GM18907 (cell line): ENCODE results near the gene ZNF318.
A peak's percentile ranks its signal among the peaks of the same experiment; 100 is the strongest.
"Not testable (repeated sequence)": the region's sequence is repeated elsewhere in the genome, so short reads cannot be mapped to it uniquely, and the experiment has no call there.

ENCODE experiments used
- ATAC-seq: cut with Tn5 transposase; IDR thresholded peaks from one replicate; pipeline ENCODE4 v1.9.1; 2021; ENCODE audit warnings: mild to moderate bottlenecking, moderate library complexity; ENCODE audit not compliant: unreplicated experiment

ZNF318 gene

DNA sequence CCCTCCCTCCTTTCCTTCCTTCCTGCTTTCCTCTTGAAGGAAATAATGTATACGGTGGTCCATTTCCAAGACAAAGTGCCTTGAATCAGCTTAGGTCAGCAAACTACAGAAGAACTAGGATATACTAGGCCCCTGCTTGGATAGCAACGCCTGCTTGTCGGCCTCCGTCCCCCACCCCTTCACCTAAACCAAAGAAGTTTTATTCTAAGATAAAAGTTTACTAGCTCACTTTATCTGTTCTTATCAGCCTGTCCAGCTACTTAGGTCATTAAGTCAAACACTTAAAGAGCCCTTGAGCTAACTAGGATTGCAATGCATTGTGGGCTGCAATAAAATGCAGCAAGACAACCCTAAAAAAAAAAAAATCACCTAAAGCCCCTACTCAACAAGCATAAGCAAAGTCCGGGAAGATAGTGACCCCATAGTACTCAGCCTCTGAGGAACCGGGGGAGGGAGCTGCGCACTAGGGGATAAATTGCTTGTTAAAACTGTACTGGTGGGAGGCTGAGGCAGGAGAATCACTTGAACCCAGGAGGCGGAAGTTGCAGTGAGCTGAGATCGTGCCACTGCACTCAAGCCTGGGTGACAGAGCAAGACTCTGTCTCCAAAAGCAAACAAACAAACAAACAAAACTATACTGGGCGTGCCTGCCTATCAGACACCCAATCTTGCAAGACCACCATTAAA, 21.4 kb upstream of the ZNF318 start:
- ATAC-seq, result not testable (repeated sequence)

- no peak for ATAC-seq
These were observed 20.4 kb upstream of the ZNF318 start for GRCh38 chr6:43389730-43390295.

DNA sequence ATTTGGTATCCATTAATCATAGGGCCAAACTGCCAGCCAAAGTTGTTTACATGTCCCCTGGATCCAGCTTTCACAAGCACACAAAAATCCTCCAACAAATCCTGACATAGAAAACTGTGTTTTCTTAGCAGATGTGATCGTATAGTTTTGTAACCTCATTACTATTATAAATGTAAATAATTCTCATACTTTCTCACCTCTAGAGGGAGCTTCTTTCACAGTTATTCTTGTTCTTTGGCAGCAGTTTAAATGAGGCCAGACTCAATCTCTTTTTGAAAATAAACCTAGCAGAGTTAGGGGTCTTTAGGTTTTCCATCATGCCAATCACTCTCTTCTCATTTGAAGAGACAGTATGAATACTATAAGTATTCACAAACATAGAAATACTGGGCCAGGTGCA, 17.0 kb upstream of the ZNF318 start:
- no peak for ATAC-seq

- ATAC-seq, result no peak
These were observed 13.7 kb upstream of the ZNF318 start for GRCh38 chr6:43383021-43383667.

DNA sequence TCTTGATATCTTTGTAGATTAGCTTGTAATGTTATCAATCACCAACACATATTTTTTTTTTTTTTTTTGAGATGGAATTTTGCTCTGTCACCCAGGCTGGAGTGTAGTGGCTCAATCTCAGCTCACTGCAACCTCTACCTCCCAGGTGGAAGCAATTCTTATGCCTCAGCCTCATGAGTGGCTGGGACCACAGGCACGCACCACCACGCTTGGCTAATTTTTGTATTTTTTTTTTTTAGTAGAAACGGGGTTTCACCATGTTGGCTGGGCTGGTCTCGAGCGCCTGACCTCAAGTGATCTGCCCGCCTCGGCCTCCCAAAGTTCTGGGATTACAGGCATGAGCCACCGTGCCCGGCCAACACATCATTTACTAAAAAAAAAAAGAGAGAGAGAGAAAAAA, 11.4 kb upstream of the ZNF318 start:
- ATAC-seq, result not testable (repeated sequence)

DNA sequence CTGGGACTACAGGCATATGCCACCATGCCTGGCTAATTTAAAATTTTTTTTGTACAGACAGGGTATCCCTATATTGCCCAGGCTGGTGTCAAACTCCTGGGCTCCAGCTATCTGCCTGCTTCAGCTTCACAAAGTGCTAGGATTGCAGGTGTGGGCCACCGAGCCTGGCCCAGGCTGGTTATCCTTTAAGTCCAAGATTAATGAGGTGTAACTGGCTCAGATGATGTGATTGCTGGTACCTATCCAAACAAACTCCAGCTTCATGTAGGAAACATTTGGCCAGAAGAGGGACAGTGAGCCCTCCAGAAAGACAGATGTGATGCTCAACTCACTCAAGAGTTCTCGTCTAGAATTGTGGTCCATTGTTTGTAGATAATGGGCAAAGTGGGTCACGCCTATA, 9.2 kb upstream of the ZNF318 start:
- ATAC-seq, result no peak

DNA sequence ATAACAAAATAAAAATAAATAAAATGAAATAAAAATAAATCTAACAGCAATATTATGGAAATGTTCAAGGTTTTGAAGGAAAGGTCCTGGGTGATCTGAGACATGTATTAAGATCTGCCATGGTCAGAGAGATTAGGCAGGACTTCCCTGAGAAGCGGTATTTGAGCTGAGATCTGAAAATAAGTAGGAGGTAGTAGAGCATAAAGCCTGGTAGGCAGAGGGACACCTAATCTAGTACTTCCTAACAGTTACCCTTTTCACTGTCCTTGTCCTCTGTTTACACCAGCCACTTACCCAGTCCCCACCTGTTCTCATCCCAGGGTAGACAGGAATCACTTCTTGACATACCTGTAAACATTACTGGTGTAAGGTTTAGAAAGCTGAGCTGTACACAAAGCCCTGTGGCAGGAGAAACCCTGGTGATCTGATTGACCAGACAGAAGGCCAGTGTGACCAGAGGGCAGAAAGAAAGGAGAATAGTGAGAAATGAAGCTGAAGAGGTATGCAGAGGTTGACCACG, 8.3 kb upstream of the ZNF318 start:
- no peak for ATAC-seq

DNA sequence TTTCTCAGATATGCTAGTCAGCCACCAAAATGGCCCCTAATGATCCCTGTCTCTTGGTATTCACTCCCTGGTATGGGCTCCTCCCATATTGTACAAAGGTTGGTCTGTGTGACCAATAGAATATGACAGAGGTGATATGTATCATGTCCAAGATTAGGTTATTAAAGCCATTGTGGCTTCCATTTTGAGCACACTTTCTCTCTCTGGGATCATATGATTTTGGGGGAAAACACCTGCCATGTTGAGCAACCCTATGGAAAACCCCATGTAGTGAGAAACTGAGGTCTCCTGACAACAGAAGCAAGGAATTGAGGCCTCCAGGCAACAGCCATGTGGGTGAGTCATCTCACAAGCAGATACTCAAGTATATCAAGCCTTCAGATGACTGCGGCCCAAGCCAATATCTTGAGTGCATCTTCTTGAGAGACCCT, 7.1 kb upstream of the ZNF318 start:
- ATAC-seq, result peak; percentile 44

GRCh38 chr6:43375693-43376092, 6.2 kb upstream of the ZNF318 start:
- no peak for ATAC-seq

GRCh38 chr6:43373252-43373875, 3.9 kb upstream of the ZNF318 start:
- no peak for ATAC-seq

DNA sequence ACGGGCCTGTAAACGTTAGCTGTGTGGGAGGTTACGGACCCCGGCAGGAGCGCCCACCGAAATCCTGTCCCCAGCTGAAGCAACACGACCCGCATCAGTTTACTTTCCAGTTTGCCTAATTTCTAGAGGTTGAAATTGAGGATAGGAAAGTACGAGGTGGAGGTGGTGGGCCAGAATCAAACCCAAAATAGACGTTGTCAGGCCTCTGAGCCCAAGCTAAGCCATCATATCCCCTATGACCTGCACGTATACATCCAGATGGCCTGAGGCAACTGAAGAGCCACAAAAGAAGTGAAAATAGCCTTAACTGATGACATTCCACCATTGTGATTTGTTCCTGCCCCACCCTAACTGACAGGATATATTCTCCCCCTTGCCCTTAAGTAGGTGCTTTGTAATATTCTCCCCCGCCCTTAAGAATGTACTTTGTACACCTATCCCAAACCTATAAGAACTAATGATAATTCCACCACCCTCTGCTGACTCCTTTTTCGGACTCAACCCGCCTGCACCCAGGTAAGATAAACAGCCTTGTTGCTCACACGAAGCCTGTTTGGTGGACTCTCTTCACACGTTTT, 645 bp upstream of the ZNF318 start:
- ATAC-seq, result peak; percentile 8

DNA sequence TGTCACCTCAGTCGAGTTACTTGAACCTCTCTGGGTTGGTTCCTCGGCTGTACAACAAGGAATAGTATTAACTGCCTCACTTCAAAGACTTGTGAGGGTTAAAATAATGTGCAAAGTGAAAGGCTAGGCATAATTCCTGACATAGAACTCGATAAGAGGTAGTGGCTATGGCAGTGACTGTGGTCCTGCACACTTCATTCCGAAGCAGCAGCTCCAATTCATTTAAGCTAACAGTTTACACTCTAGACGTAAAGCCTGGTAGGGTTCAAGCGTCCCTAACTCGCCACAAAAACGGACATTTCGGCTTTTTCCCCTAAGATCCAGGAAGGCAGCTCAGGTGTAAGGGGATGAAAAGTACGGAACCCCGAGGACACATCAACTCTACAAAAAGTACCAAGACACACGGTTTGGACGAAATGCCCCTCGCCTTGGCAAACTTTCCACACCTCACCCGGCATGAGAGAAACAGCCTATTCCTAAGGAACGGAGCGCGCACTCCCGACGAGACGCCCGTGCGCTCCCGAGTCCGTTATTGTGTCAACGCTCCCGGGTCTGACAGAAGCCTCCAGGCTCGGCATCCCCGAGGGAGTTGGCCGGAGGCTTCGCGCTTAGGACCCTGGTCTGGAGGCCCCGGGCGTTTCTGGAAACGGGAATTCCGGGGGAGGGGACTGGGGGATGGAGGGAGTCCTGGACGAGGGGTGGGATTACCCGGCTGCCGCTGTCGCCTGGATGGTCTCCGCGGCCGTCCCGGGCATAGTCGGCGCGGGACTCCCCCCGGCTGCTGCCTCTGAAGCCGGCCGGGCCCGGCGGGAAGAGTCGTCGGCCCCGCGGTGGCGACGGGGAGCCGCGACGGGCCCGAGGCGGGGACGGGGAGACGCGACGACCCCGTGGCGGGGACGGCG, 937 bp downstream of the ZNF318 start:
- ATAC-seq, result peak; percentile 4

DNA sequence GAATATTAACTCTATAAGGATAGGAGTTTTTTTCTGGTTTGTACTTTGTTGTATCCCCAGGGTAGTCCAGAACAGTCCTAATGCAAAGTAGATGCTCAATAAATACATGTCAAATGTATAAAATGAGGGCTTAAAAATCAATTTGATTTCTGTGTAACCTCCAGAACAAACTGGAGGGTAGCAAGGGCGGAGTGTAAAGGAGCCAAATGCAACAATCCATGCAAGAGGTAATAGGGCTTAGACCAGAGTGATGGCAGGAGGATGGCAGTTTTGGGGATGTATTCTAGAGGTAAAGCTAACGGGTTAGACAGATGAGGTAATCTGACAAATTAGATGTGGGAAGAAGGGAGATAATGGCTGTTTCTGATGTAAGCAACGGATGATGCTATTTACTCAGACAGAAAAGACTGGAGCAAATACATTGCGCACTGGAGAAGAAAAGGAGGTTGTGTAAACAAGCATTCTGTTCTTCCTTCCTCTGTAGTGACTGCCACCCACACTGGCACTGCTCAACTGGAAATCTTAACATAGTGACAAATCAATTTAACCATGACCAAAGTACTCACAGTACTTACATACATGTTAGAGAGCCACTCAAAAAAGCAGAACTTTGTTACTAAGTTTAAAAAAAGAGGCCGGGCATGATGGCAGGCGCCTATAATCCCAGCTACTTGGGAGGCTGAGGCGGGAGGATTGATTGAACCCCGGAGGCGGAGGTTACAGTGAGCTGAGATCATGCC, 2.0 kb downstream of the ZNF318 start:
- ATAC-seq, result no peak

DNA sequence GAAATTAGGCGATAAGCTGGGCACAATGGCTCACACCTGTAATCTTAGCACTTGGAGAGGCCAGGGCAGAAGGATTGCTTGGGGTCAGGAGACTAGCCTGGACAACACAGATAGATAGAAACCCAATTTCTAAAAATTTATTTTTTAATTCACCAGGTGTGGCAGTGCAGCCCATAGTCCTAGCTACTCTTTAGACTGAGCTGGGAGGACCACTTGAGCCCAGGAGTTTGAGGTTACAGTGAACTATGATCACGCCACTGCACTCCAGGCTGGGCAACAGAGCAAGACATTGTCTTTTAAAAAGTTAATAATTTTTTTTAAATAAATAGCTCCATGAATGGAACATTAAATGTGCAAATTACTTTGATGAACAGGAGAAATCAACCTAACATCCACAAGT, 8.2 kb downstream of the ZNF318 start:
- ATAC-seq, result no peak

- ATAC-seq, result no peak
These were observed 9.6 kb downstream of the ZNF318 start for GRCh38 chr6:43359831-43360230.

DNA sequence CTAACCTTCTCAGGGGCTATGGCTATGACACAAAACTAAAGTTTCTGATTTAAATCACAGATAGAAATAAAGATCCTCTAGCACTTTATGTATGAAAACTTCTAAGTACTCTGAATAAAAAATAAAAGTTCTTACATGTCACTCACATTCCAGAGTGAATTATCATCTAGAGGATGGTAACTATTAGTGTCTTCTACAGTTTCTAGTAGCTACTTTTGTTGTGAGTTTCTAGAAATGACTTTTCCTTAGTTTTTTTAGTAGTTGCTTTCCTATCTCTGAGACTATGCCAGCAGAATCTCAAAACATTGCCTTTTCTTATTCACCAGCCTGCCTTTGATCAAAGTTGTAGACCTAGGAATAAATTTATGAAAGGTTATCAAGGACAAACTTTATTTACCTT, 10.1 kb downstream of the ZNF318 start:
- no peak for ATAC-seq

GRCh38 chr6:43355862-43356590, 13.4 kb downstream of the ZNF318 start:
- ATAC-seq, result no peak

GRCh38 chr6:43351951-43352350, 17.5 kb downstream of the ZNF318 start:
- ATAC-seq, result not testable (repeated sequence)

- ATAC-seq, result no peak
These were observed 22.0 kb downstream of the ZNF318 start for GRCh38 chr6:43347444-43347843.
